Measurements from ENCODE around the gene TENM4. TPM values are rescaled to one million over a fixed set of nuclear protein-coding genes. Genes with fewer than 3 reads are reported as not detected.

The TENM4 gene
- total RNA-seq, 2 donors from 2014 or later, result 2.6 to 6.8 TPM

DNA sequence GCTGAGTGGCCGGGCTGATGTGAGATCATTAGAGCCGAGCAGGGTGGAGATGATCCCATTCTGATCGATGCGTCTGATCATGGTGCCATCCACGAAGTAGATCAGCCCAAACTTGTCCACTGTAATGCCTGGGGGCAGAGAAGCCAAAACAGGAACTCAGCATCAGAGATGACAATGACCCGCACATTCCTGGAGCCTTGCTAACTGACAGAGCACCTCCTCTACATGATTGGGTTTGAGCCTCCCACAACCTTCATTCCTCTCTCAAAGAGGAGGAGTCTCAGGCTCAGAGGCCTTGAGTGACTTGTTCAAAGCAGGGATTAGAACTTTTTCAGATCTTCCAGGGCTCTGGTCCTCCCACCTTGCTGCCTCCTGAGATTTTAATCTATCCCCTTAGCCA lies 732.4 kb downstream of the TENM4 start:
- TF ChIP-seq POLR2AphosphoS5 (IDR thresholded peaks at IDR 0.05) (no peak), POLR2A (IDR thresholded peaks at IDR 0.05) (no peak)
- TF ChIP-seq, protein P1, sequence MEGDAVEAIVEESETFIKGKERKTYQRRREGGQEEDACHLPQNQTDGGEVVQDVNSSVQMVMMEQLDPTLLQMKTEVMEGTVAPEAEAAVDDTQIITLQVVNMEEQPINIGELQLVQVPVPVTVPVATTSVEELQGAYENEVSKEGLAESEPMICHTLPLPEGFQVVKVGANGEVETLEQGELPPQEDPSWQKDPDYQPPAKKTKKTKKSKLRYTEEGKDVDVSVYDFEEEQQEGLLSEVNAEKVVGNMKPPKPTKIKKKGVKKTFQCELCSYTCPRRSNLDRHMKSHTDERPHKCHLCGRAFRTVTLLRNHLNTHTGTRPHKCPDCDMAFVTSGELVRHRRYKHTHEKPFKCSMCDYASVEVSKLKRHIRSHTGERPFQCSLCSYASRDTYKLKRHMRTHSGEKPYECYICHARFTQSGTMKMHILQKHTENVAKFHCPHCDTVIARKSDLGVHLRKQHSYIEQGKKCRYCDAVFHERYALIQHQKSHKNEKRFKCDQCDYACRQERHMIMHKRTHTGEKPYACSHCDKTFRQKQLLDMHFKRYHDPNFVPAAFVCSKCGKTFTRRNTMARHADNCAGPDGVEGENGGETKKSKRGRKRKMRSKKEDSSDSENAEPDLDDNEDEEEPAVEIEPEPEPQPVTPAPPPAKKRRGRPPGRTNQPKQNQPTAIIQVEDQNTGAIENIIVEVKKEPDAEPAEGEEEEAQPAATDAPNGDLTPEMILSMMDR (IDR thresholded peaks at IDR 0.05), result no peak
- no peak for DNase-seq (ENCODE audit: low spot score)
- Histone ChIP-seq H3K9me3 (no peaks in the 10 kb centered on the region), H3K36me3 (no peaks in the 10 kb centered on the region), H3K4me1 (replicated peaks) (no peaks in the 10 kb centered on the region), H3K27ac (no peak overlapping the region), H3K4me3 (no peak overlapping the region), H3K27me3 (replicated peaks; ENCODE audit: insufficient read depth) (no peaks in the 10 kb centered on the region)
- intact Hi-C loops (cut with DNase I), result no loop called here
- WGBS, result 74% methylated on average over 6 of the region's 6 CpGs

DNA sequence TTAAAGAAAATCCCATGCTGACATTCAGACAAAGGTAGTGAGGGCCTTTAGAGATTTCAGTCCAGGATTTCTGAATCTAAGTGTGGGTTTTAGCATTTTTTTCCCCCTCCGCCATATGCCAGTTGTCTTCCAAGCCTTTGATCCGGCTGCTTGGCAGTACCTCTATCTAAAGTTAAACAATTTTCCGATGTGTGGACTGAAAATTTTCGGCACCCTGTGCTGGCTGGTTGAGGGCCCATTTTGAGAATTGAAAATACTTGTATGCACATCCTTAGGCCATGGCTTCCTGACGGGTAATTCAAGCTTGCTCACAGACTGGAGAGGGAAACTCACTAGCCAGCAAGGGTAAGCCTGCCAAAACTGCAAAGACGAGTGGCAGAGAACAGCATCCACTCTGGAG lies 734.3 kb downstream of the TENM4 start:
- 91% methylated on average over 6 of the region's 6 CpGs for WGBS
- TF ChIP-seq, protein P1 (IDR thresholded peaks at IDR 0.05), result no peak
- TF ChIP-seq POLR2AphosphoS5 (IDR thresholded peaks at IDR 0.05), result no peak
- TF ChIP-seq POLR2A (IDR thresholded peaks at IDR 0.05), result no peak

DNA sequence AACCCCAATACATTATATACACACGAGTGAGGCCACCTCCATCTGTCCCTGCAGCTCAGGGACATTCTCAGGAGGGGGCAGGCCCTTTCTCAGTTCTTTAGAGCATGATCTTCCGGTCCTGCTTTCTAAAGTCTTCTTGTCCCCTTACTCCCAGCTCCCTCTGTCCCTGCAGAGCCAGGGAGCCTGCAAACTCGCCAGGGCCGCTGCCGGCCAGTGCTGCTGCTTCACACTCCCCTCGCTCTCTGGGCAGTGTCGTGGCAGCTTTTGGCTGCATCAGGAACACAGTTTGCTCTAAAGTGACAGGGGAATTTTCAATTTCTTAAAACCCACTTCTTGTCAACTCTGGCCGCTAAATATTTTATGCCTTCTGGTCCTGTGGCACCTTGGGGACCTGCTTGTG lies 736.0 kb downstream of the TENM4 start:
- no peak overlapping the region for H3K4me3 ChIP-seq
- WGBS, result 91% methylated on average over 8 of the region's 8 CpGs

More for the DNA sequence above, 734.3 kb downstream of the TENM4 start:
- Histone ChIP-seq H3K36me3 (no peaks in the 10 kb centered on the region), H3K4me3 (no peak overlapping the region), H3K27me3 (replicated peaks; ENCODE audit: insufficient read depth) (no peaks in the 10 kb centered on the region), H3K9me3 (no peaks in the 10 kb centered on the region), H3K4me1 (replicated peaks) (no peaks in the 10 kb centered on the region), H3K27ac (no peak overlapping the region)
- intact Hi-C loops (cut with DNase I), result no loop called here
- DNase-seq (ENCODE audit: low spot score), result no peak

DNA sequence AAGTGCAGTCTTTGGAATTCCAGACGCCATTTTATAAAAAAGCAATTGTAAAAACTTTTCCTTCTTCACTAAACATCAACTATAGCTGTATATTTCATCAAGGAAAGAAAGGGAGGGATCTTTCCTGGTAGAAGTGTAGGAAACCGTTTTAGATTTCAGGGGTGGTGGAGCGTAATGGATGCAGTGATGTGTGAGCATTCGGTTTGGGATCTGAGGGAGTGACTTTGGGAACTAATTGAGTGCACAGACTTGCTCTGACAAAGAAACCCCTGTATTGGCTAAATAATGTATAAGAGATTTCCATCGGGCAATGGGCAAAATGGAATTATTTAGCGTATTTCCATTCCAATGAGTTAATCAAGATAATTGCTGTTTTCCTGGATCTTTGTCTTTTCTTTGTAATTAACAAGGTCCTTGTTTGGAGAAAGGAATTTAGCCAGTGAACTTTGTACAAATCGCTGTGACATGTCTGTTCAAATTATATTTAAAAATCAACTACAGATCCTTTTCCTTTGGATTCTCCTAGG lies 741.2 kb downstream of the TENM4 start:
- H3K4me1 ChIP-seq (replicated peaks), result no peaks in the 10 kb centered on the region
- no peaks in the 10 kb centered on the region for H3K36me3 ChIP-seq
- H3K27me3 ChIP-seq (replicated peaks; ENCODE audit: insufficient read depth), result no peaks in the 10 kb centered on the region
- H3K27ac ChIP-seq, result no peak overlapping the region
- H3K4me3 ChIP-seq, result no peak overlapping the region
- no peak for DNase-seq (ENCODE audit: low spot score)
- intact Hi-C loops (cut with DNase I), result no loop called here
- TF ChIP-seq, protein P1 (IDR thresholded peaks at IDR 0.05), result no peak
- TF ChIP-seq POLR2AphosphoS5 (IDR thresholded peaks at IDR 0.05), result no peak
- TF ChIP-seq POLR2A (IDR thresholded peaks at IDR 0.05), result no peak
- WGBS, result 86% methylated on average over 7 of the region's 7 CpGs
- no peaks in the 10 kb centered on the region for H3K9me3 ChIP-seq

More for the DNA sequence above, 736.0 kb downstream of the TENM4 start:
- Histone ChIP-seq H3K9me3 (no peaks in the 10 kb centered on the region), H3K36me3 (no peaks in the 10 kb centered on the region), H3K4me1 (replicated peaks) (no peaks in the 10 kb centered on the region), H3K27me3 (replicated peaks; ENCODE audit: insufficient read depth) (no peaks in the 10 kb centered on the region), H3K27ac (no peak overlapping the region)
- intact Hi-C loops (cut with DNase I), result no loop called here
- no peak for DNase-seq (ENCODE audit: low spot score)
- TF ChIP-seq POLR2A (IDR thresholded peaks at IDR 0.05) (no peak), POLR2AphosphoS5 (IDR thresholded peaks at IDR 0.05) (no peak)
- TF ChIP-seq, protein P1 (IDR thresholded peaks at IDR 0.05), result no peak

DNA sequence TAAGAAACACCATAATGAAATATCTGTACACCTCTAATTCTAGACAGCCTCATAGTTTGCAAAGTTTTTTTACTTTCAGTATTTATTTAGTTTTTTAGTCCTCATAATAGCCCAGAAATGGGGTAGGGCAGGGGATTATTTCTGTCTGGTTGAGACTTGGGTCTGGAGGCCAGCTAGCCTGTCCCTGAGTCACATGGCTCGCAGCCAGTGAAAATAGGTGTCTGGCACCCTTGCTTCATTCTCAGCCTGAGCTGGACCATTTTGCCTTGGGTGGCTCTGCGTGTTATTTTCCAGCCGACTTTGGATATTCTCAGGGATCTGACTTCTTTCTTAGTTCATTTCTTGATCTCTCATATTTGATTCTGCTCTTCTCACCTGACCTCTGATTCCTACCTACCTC lies 742.2 kb downstream of the TENM4 start:
- H3K4me3 ChIP-seq, result no peak overlapping the region
- no peak for DNase-seq (ENCODE audit: low spot score)
- intact Hi-C loops (cut with DNase I), result no loop called here
- H3K27ac ChIP-seq, result no peak overlapping the region
- no peak for TF ChIP-seq POLR2A (IDR thresholded peaks at IDR 0.05)
- TF ChIP-seq, protein P1 (IDR thresholded peaks at IDR 0.05), result no peak
- no peak for TF ChIP-seq POLR2AphosphoS5 (IDR thresholded peaks at IDR 0.05)
- WGBS, result 78% methylated on average over 3 of the region's 3 CpGs
- no peaks in the 10 kb centered on the region for H3K9me3 ChIP-seq
- H3K36me3 ChIP-seq, result no peaks in the 10 kb centered on the region
- no peaks in the 10 kb centered on the region for H3K27me3 ChIP-seq (replicated peaks; ENCODE audit: insufficient read depth)
- H3K4me1 ChIP-seq (replicated peaks), result no peaks in the 10 kb centered on the region
